GM23338 (cell line): Measurements from ENCODE around the gene GSN. TPM values are rescaled to one million over a fixed set of nuclear protein-coding genes. Genes with fewer than 3 reads are reported as not detected.

Source experiments
- ATAC-seq: fragments of 200-7000 bp; cut with Tn5 transposase; 3 replicates; pipeline ENCODE4 v1.9.1; 2020
- DNase-seq: peaks from one replicate; pipeline ENCODE4 v3.0.0-alpha.2; 2015; ENCODE audit warnings: low spot score
- H2AFZ ChIP-seq: fragments of 200-600 bp; sonication (generic); 2 replicates; pipeline ENCODE4 v1.8.0; 2016; ENCODE audit warnings: antibody characterized with exemption, mild to moderate bottlenecking, moderate library complexity
- H3F3A ChIP-seq: fragments of 200-600 bp; sonication (generic); replicated peaks from 2 replicates; pipeline ENCODE4 v1.8.0; 2017; ENCODE audit warnings: antibody characterized with exemption, mixed run types, low read depth
- H3K27ac ChIP-seq: fragments of 200-600 bp; sonication (generic); 2 replicates; pipeline ENCODE4 v1.6.1; 2016; ENCODE audit warnings: low read depth
- H3K27me3 ChIP-seq: fragments of 200-600 bp; sonication (generic); 2 replicates; pipeline ENCODE4 v1.8.0; 2016; ENCODE audit warnings: mild to moderate bottlenecking, mixed run types, moderate library complexity; ENCODE audit not compliant: insufficient read depth
- H3K36me3 ChIP-seq: fragments of 200-600 bp; sonication (generic); 2 replicates; pipeline ENCODE4 v1.8.0; 2016; ENCODE audit warnings: mild to moderate bottlenecking; ENCODE audit not compliant: insufficient read depth
- H3K4me1 ChIP-seq: fragments of 200-600 bp; sonication (generic); 2 replicates; pipeline ENCODE4 v1.8.0; 2016; ENCODE audit warnings: mild to moderate bottlenecking, moderate library complexity; ENCODE audit not compliant: insufficient read depth
- H3K4me2 ChIP-seq: fragments of 200-600 bp; sonication (generic); 2 replicates; pipeline ENCODE4 v1.7.1; 2017; ENCODE audit warnings: mixed run types
- H3K4me3 ChIP-seq: fragments of 200-600 bp; sonication (generic); 2 replicates; pipeline ENCODE4 v1.6.1; 2016; ENCODE audit warnings: mixed run types
- H3K79me2 ChIP-seq: fragments of 200-600 bp; sonication (generic); replicated peaks from 2 replicates; pipeline ENCODE4 v1.8.0; 2017; ENCODE audit warnings: mild to moderate bottlenecking; ENCODE audit not compliant: insufficient read depth
- H3K9me2 ChIP-seq: fragments of 200-600 bp; sonication (generic); 2 replicates; pipeline ENCODE4 v1.8.0; 2017; ENCODE audit not compliant: insufficient read depth
- H4K20me1 ChIP-seq: fragments of 200-600 bp; sonication (generic); replicated peaks from 2 replicates; pipeline ENCODE4 v1.8.0; 2017; ENCODE audit warnings: mild to moderate bottlenecking; ENCODE audit not compliant: insufficient read depth
- H3K27ac Mint-ChIP-seq: 2 replicates; pipeline ENCODE4 v1.8.0; 2020; ENCODE audit warnings: inconsistent platforms, mild to moderate bottlenecking, moderate library complexity, mixed read lengths
- H3K27me3 Mint-ChIP-seq: 3 replicates; pipeline ENCODE4 v1.8.0; 2022; ENCODE audit warnings: low read depth, mild to moderate bottlenecking, moderate library complexity, mixed read lengths, inconsistent platforms; ENCODE audit not compliant: insufficient read depth, poor library complexity
- H3K36me3 Mint-ChIP-seq: 3 replicates; pipeline ENCODE4 v1.8.0; 2021; ENCODE audit warnings: low read depth, mild to moderate bottlenecking, inconsistent platforms, moderate library complexity, mixed read lengths
- H3K4me1 Mint-ChIP-seq: 3 replicates; pipeline ENCODE4 v1.8.0; 2020; ENCODE audit warnings: mild to moderate bottlenecking, inconsistent platforms, mixed read lengths
- H3K4me3 Mint-ChIP-seq: 3 replicates; pipeline ENCODE4 v1.8.0; 2021; ENCODE audit warnings: moderate library complexity, mild to moderate bottlenecking, inconsistent platforms, mixed read lengths
- H3K9me3 Mint-ChIP-seq: 3 replicates; pipeline ENCODE4 v1.8.0; 2020; ENCODE audit warnings: moderate library complexity, mild to moderate bottlenecking, inconsistent platforms, mixed read lengths
- CREB1 ChIP-seq: fragments of 250-450 bp; sonication (Bioruptor Pico); IDR thresholded peaks from 2 replicates; pipeline ENCODE4 v1.5.0; 2020; ENCODE audit warnings: low read depth, mild to moderate bottlenecking, moderate library complexity
- EZH2 ChIP-seq: fragments of 200-600 bp; sonication (generic); IDR thresholded peaks from one replicate; pipeline ENCODE4 v1.8.0; 2017; ENCODE audit warnings: antibody characterized with exemption, mild to moderate bottlenecking, low read depth; ENCODE audit not compliant: unreplicated experiment
- EZH2phosphoT487 ChIP-seq: fragments of 200-600 bp; sonication (generic); IDR thresholded peaks from one replicate; pipeline ENCODE4 v1.8.1; 2018; ENCODE audit warnings: antibody characterized with exemption; ENCODE audit not compliant: unreplicated experiment
- JUNB ChIP-seq: IDR thresholded peaks from one replicate; pipeline ENCODE4 v1.6.1; 2016; ENCODE audit warnings: antibody characterized with exemption; ENCODE audit not compliant: unreplicated experiment
- NANOG ChIP-seq: IDR thresholded peaks from 2 replicates; pipeline ENCODE4 v1.6.1; 2016; ENCODE audit warnings: antibody characterized with exemption, borderline replicate concordance
- POLR2AphosphoS5 ChIP-seq: IDR thresholded peaks from 2 replicates; pipeline ENCODE4 v1.6.1; 2016; ENCODE audit warnings: antibody characterized with exemption, low read depth
- STAT1 ChIP-seq: IDR thresholded peaks from one replicate; pipeline ENCODE4 v1.6.1; 2016; ENCODE audit warnings: antibody characterized with exemption; ENCODE audit not compliant: unreplicated experiment
- ZNF114 ChIP-seq: fragments of 250-450 bp; sonication (Bioruptor Pico); IDR thresholded peaks from 2 replicates; pipeline ENCODE4 v1.5.0; 2020; ENCODE audit warnings: mild to moderate bottlenecking, moderate library complexity
- ZNF331 ChIP-seq: fragments of 250-450 bp; sonication (Bioruptor Pico); IDR thresholded peaks from 2 replicates; pipeline ENCODE4 v1.5.0; 2020; ENCODE audit warnings: low read depth, mild to moderate bottlenecking, moderate library complexity
- ZNF462 ChIP-seq: fragments of 250-450 bp; sonication (Bioruptor Pico); IDR thresholded peaks from 2 replicates; pipeline ENCODE4 v1.5.0; 2020; ENCODE audit warnings: mild to moderate bottlenecking, moderate library complexity
- polyA plus RNA-seq: library from polyadenylated mRNA; unstranded; fragments of >200 nt; fragmentation: Nextera tagmentation; extraction: Ambion mirVana; gene quantifications from 2 replicates; pipeline ENCODE4 v1.2.1, GENCODE V29; 2016
- total RNA-seq: library from RNA; depleted of rRNA; stranded (reverse); fragments of >200 nt; shearing (Covaris generic); gene quantifications from 2 replicates; pipeline ENCODE4 v1.2.3, GENCODE V29; 2014
- TF ChIP-seq, protein P1 (sequence below): IDR thresholded peaks from one replicate; pipeline ENCODE4 v1.6.1; 2018; ENCODE audit warnings: antibody characterized with exemption; ENCODE audit not compliant: unreplicated experiment
- TF ChIP-seq, protein P2 (sequence below), 2 experiments: fragments of 200-600 bp in 1 of 2; sonication (generic) in 1 of 2; conservative IDR thresholded peaks; 2 replicates each; pipeline versions ENCODE4 v1.5.1 to v1.6.1; 2016 to 2017; ENCODE audit warnings: antibody characterized with exemption in 2 of 2, low read depth in 2 of 2, mild to moderate bottlenecking in 2 of 2, moderate library complexity in 1 of 2
- TF ChIP-seq, protein P3 (sequence below): IDR thresholded peaks from 2 replicates; pipeline ENCODE4 v1.6.1; 2016; ENCODE audit warnings: antibody characterized with exemption

Gene GSN
- total and polyA plus RNA-seq, 2 experiments from 2014 or later, result 30.2 to 85.7 TPM

DNA sequence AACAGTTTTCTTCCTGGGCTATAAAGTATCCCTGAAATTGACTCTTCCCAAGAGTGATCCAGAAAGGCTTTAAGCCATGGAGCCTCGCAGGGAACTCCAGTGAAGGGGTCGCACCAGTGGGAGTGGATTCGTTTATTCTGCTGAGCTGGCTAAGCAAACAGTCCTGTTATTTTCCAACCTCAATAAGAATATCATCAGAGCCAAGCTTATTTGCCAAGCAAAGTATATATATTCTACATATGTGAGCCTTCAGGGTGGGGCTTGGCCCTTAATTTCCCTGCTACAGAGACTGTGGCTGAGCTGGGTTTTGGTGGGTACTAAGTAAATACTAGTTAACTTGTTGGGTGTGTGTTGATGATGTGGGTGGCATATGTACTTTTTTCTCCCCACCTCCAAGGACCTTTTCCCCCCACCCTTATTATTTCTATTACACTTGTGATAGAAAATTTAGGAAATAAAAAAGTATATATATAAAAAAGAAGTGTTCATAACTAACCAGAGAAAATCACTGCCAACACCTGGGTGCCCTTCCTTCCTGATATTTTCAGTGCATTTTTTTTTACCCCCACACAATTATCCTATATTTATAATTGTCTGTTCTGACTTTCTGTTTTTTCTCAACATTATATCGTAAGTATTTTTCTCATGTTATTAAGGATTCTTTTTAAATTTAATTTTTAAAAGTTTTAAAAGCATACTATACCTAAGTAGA is 5.3 kb downstream of the GSN start:
- no peak for ATAC-seq
- peaks cover 6% of the 10 kb centered on the region for H3F3A ChIP-seq
- peaks cover 32% of the 10 kb centered on the region for H3K4me1 ChIP-seq
- no peak overlapping the region for H3K27ac ChIP-seq
- H3K4me2 ChIP-seq, result no peak overlapping the region
- Mint-ChIP-seq H3K27me3 (no peaks in the 10 kb centered on the region), H3K27ac (no peak overlapping the region), H3K4me1 (peaks cover 47% of the 10 kb centered on the region), H3K9me3 (no peaks in the 10 kb centered on the region), H3K36me3 (no peaks in the 10 kb centered on the region), H3K4me3 (no peak overlapping the region)
- no peak for DNase-seq
- no peaks in the 10 kb centered on the region for H3K9me2 ChIP-seq
- H3K36me3 ChIP-seq, result no peaks in the 10 kb centered on the region
- no peak overlapping the region for H3K4me3 ChIP-seq
- no peak overlapping the region for H2AFZ ChIP-seq
- H3K27me3 ChIP-seq, result peaks cover 16% of the 10 kb centered on the region
- H4K20me1 ChIP-seq, result no peaks in the 10 kb centered on the region; the same call in 1 of the 2 replicates
- H3K79me2 ChIP-seq, result peaks cover 6% of the 10 kb centered on the region
- TF ChIP-seq NANOG (no peak), ZNF462 (CRISPR knock-in tag) (no peak), ZNF114 (CRISPR knock-in tag) (no peak), EZH2 (no peak), POLR2AphosphoS5 (no peak), EZH2phosphoT487 (no peak), CREB1 (CRISPR knock-in tag) (no peak), ZNF331 (no peak), JUNB (no peak), STAT1 (no peak)
- TF ChIP-seq, protein P1, sequence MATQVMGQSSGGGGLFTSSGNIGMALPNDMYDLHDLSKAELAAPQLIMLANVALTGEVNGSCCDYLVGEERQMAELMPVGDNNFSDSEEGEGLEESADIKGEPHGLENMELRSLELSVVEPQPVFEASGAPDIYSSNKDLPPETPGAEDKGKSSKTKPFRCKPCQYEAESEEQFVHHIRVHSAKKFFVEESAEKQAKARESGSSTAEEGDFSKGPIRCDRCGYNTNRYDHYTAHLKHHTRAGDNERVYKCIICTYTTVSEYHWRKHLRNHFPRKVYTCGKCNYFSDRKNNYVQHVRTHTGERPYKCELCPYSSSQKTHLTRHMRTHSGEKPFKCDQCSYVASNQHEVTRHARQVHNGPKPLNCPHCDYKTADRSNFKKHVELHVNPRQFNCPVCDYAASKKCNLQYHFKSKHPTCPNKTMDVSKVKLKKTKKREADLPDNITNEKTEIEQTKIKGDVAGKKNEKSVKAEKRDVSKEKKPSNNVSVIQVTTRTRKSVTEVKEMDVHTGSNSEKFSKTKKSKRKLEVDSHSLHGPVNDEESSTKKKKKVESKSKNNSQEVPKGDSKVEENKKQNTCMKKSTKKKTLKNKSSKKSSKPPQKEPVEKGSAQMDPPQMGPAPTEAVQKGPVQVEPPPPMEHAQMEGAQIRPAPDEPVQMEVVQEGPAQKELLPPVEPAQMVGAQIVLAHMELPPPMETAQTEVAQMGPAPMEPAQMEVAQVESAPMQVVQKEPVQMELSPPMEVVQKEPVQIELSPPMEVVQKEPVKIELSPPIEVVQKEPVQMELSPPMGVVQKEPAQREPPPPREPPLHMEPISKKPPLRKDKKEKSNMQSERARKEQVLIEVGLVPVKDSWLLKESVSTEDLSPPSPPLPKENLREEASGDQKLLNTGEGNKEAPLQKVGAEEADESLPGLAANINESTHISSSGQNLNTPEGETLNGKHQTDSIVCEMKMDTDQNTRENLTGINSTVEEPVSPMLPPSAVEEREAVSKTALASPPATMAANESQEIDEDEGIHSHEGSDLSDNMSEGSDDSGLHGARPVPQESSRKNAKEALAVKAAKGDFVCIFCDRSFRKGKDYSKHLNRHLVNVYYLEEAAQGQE, result no peak
- TF ChIP-seq, protein P2, sequence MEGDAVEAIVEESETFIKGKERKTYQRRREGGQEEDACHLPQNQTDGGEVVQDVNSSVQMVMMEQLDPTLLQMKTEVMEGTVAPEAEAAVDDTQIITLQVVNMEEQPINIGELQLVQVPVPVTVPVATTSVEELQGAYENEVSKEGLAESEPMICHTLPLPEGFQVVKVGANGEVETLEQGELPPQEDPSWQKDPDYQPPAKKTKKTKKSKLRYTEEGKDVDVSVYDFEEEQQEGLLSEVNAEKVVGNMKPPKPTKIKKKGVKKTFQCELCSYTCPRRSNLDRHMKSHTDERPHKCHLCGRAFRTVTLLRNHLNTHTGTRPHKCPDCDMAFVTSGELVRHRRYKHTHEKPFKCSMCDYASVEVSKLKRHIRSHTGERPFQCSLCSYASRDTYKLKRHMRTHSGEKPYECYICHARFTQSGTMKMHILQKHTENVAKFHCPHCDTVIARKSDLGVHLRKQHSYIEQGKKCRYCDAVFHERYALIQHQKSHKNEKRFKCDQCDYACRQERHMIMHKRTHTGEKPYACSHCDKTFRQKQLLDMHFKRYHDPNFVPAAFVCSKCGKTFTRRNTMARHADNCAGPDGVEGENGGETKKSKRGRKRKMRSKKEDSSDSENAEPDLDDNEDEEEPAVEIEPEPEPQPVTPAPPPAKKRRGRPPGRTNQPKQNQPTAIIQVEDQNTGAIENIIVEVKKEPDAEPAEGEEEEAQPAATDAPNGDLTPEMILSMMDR (conservative IDR thresholded peaks at IDR 0.05; ENCODE audit: low read depth in 2 of 2), result no peak
- TF ChIP-seq, protein P3, sequence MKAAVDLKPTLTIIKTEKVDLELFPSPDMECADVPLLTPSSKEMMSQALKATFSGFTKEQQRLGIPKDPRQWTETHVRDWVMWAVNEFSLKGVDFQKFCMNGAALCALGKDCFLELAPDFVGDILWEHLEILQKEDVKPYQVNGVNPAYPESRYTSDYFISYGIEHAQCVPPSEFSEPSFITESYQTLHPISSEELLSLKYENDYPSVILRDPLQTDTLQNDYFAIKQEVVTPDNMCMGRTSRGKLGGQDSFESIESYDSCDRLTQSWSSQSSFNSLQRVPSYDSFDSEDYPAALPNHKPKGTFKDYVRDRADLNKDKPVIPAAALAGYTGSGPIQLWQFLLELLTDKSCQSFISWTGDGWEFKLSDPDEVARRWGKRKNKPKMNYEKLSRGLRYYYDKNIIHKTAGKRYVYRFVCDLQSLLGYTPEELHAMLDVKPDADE, result no peak
